H1 (cell line): ENCODE results near the gene FAM53B. TPM values are rescaled to one million over a fixed set of nuclear protein-coding genes. Genes with fewer than 3 reads are reported as not detected.

Experiments
- CTCF ChIA-PET: fragments of 300-600 bp; sonication (Branson Sonifier 250); formaldehyde crosslinking; loops from one replicate; lab custom pipeline; 2021; ENCODE audit not compliant: partially characterized antibody; lab: Charles Lee
- POLR2A ChIA-PET: fragments of 300-600 bp; sonication (Branson Sonifier 250); formaldehyde crosslinking; loops from one replicate; lab custom pipeline; 2021; ENCODE audit warnings: inconsistent platforms; ENCODE audit not compliant: partially characterized antibody; lab: Charles Lee
- DNase-seq, 2 experiments: peaks; one replicate each; pipeline versions ENCODE4 v3.0.0 to v3.0.0-alpha.2; 2010 to 2022; ENCODE audit warnings: low spot score in 2 of 2, low read depth in 1 of 2, mixed read lengths in 1 of 2
- FAIRE-seq: peaks from 2 replicates; lab custom pipeline; 2011; peaks lifted over from hg19 to GRCh38; lab: Jason Lieb, UNC
- H2AFZ ChIP-seq: 2 replicates; pipeline ENCODE4 v1.8.1; 2012; ENCODE audit warnings: low read length, inconsistent platforms
- H2AK5ac ChIP-seq: 2 replicates; pipeline ENCODE4 v1.6.1; 2013; ENCODE audit warnings: low read depth, low read length
- H2BK120ac ChIP-seq: replicated peaks from 2 replicates; pipeline ENCODE3; 2013; ENCODE audit warnings: low read depth, low read length, inconsistent platforms
- H2BK12ac ChIP-seq: 2 replicates; pipeline ENCODE4 v1.6.1; 2013; ENCODE audit warnings: low read depth, low read length
- H2BK15ac ChIP-seq: 2 replicates; pipeline ENCODE4 v1.6.1; 2013; ENCODE audit warnings: low read length
- H2BK20ac ChIP-seq: 2 replicates; pipeline ENCODE4 v1.6.1; 2013; ENCODE audit warnings: low read length
- H2BK5ac ChIP-seq: 2 replicates; pipeline ENCODE4 v1.6.1; 2013; ENCODE audit warnings: low read depth, low read length
- H3K14ac ChIP-seq: 2 replicates; pipeline ENCODE4 v1.6.1; 2013; ENCODE audit warnings: inconsistent platforms; ENCODE audit not compliant: insufficient read length
- H3K18ac ChIP-seq: 2 replicates; pipeline ENCODE4 v1.6.1; 2013; ENCODE audit warnings: low read length; ENCODE audit errors: extremely low read depth
- H3K23ac ChIP-seq: 2 replicates; pipeline ENCODE4 v1.6.1; 2013; ENCODE audit warnings: inconsistent platforms; ENCODE audit not compliant: insufficient read length
- H3K23me2 ChIP-seq: 2 replicates; pipeline ENCODE4 v1.6.1; 2013; ENCODE audit warnings: low read depth, low read length
- H3K27ac ChIP-seq: 2 replicates; pipeline ENCODE4 v1.6.1; 2011; ENCODE audit warnings: low read depth, low read length, inconsistent platforms
- H3K27me3 ChIP-seq, 4 experiments: replicated peaks in 1 of 4; 1 replicate in 1 of 4; 2 replicates in 3 of 4; pipeline versions ENCODE4 v1.6.1 to v1.8.1; 2011 to 2013; ENCODE audit warnings: low read length in 3 of 4, mild to moderate bottlenecking in 3 of 4, inconsistent platforms in 2 of 4, mixed read lengths in 2 of 4, moderate library complexity in 1 of 4; ENCODE audit not compliant: control insufficient read depth in 3 of 4, insufficient read depth in 3 of 4; ENCODE audit errors: extremely low read depth in 1 of 4
- H3K36me3 ChIP-seq, 4 experiments: 2 replicates each; pipeline versions ENCODE4 v1.6.1 to v1.8.1; 2011 to 2013; ENCODE audit warnings: mild to moderate bottlenecking in 4 of 4, low read length in 3 of 4, moderate library complexity in 2 of 4, control low read depth in 1 of 4, inconsistent platforms in 1 of 4; ENCODE audit not compliant: insufficient read depth in 4 of 4, control insufficient read depth in 2 of 4
- H3K4ac ChIP-seq: replicated peaks from 2 replicates; pipeline ENCODE3; 2013; ENCODE audit warnings: low read length, low read depth, mixed read lengths, inconsistent platforms; ENCODE audit not compliant: insufficient read length
- H3K4me1 ChIP-seq, 4 experiments: replicated peaks in 1 of 4; 1 replicate in 1 of 4; 2 replicates in 3 of 4; pipeline versions ENCODE4 v1.6.1 to v1.8.1; 2011 to 2013; ENCODE audit warnings: low read length in 3 of 4, inconsistent platforms in 2 of 4, mixed read lengths in 1 of 4; ENCODE audit not compliant: insufficient read depth in 4 of 4, control insufficient read depth in 3 of 4
- H3K4me2 ChIP-seq, 2 experiments: 2 replicates each; pipeline versions ENCODE4 v1.6.1 to v1.8.1; 2011 to 2013; ENCODE audit warnings: low read depth in 2 of 2, low read length in 2 of 2, control low read depth in 1 of 2, inconsistent platforms in 1 of 2, mild to moderate bottlenecking in 1 of 2; ENCODE audit not compliant: insufficient read depth in 1 of 2
- H3K4me3 ChIP-seq, 4 experiments: fragments of 200-600, 300-600 bp in 1 of 4; sonication (generic), shearing (Covaris generic), sonication (Bioruptor Twin) in 1 of 4; 2 replicates each; pipeline versions ENCODE4 v1.5.1 to v1.8.1; 2011 to 2016; ENCODE audit warnings: low read length in 4 of 4, low read depth in 3 of 4, control low read depth in 2 of 4, inconsistent platforms in 2 of 4, mild to moderate bottlenecking in 2 of 4, mixed read lengths in 1 of 4, moderate library complexity in 1 of 4; ENCODE audit not compliant: insufficient read depth in 2 of 4; ENCODE audit errors: extremely low read depth in 1 of 4
- H3K56ac ChIP-seq: replicated peaks from 2 replicates; pipeline ENCODE3; 2013; ENCODE audit warnings: low read depth, mild to moderate bottlenecking, mixed read lengths, low read length, inconsistent platforms; ENCODE audit not compliant: insufficient read length
- H3K79me1 ChIP-seq: 2 replicates; pipeline ENCODE4 v1.6.1; 2013; ENCODE audit warnings: low read depth, low read length, control low read depth
- H3K79me2 ChIP-seq, 2 experiments: 2 replicates each; pipeline versions ENCODE4 v1.6.1 to v1.8.1; 2012 to 2013; ENCODE audit warnings: low read length in 2 of 2, mild to moderate bottlenecking in 2 of 2, inconsistent platforms in 1 of 2; ENCODE audit not compliant: insufficient read depth in 2 of 2, control insufficient read depth in 1 of 2
- H3K9ac ChIP-seq, 4 experiments: replicated peaks in 1 of 4; 1 replicate in 1 of 4; 2 replicates in 3 of 4; pipeline versions ENCODE4 v1.6.1 to v1.8.1; 2011 to 2013; ENCODE audit warnings: low read depth in 3 of 4, low read length in 3 of 4, control low read depth in 2 of 4, mild to moderate bottlenecking in 2 of 4, moderate library complexity in 2 of 4, inconsistent platforms in 1 of 4; ENCODE audit errors: extremely low read depth in 1 of 4
- H3K9me3 ChIP-seq, 2 experiments: 2 replicates each; pipeline versions ENCODE4 v1.6.1 to v1.8.1; 2012 to 2013; ENCODE audit warnings: mild to moderate bottlenecking in 2 of 2, moderate library complexity in 2 of 2, control low read depth in 1 of 2, inconsistent platforms in 1 of 2, low read depth in 1 of 2, low read length in 1 of 2, mixed read lengths in 1 of 2; ENCODE audit not compliant: insufficient read depth in 2 of 2
- H4K20me1 ChIP-seq, 2 experiments: replicated peaks in 1 of 2; 2 replicates each; pipeline versions ENCODE3 to v1.8.1; 2011 to 2013; ENCODE audit warnings: inconsistent platforms in 2 of 2, low read length in 2 of 2, mild to moderate bottlenecking in 1 of 2; ENCODE audit not compliant: insufficient read depth in 2 of 2, control insufficient read depth in 1 of 2
- H4K5ac ChIP-seq: 2 replicates; pipeline ENCODE4 v1.6.1; 2013; ENCODE audit warnings: low read length, low read depth, mixed read lengths, inconsistent platforms; ENCODE audit not compliant: insufficient read length
- H4K8ac ChIP-seq: 2 replicates; pipeline ENCODE4 v1.8.0; 2013; ENCODE audit warnings: mild to moderate bottlenecking, moderate library complexity, low read length, inconsistent platforms; ENCODE audit not compliant: insufficient read depth; ENCODE audit errors: extremely low read depth
- H4K91ac ChIP-seq: replicated peaks from 2 replicates; pipeline ENCODE3; 2013; ENCODE audit warnings: low read length, mixed read lengths, inconsistent platforms; ENCODE audit not compliant: insufficient read length
- CTBP2 ChIP-seq: IDR thresholded peaks from 2 replicates; pipeline ENCODE4 v1.7.0; 2011; ENCODE audit warnings: borderline replicate concordance, mild to moderate bottlenecking, moderate library complexity, mixed read lengths, low read length; ENCODE audit not compliant: insufficient read depth, insufficient read length
- HDAC6 ChIP-seq: IDR thresholded peaks from one replicate; pipeline ENCODE4 v1.7.1; 2012; ENCODE audit warnings: low read depth, mild to moderate bottlenecking, inconsistent platforms, low read length, moderate library complexity
- JUND ChIP-seq: IDR thresholded peaks from 2 replicates; pipeline ENCODE4 v1.6.1; 2011; ENCODE audit warnings: mild to moderate bottlenecking, improper control_type of control experiment, low read length
- KDM1A ChIP-seq: fragments of 200-600, 300-600 bp; sonication (generic); IDR thresholded peaks from 2 replicates; pipeline ENCODE4 v1.7.1; 2016; ENCODE audit warnings: mild to moderate bottlenecking, low read length, borderline replicate concordance
- MAFK ChIP-seq: IDR thresholded peaks from 2 replicates; pipeline ENCODE4 v1.6.1; 2012; ENCODE audit warnings: low read depth, mild to moderate bottlenecking, improper control_type of control experiment, low read length
- MAX ChIP-seq: IDR thresholded peaks from 2 replicates; pipeline ENCODE4 v1.6.1; 2012; ENCODE audit warnings: inconsistent platforms
- POLR2A ChIP-seq, 2 experiments: IDR thresholded peaks; 1 replicate in 1 of 2; 2 replicates in 1 of 2; pipeline ENCODE4 v1.6.1; 2011; ENCODE audit warnings: low read depth in 2 of 2, low read length in 2 of 2, mild to moderate bottlenecking in 2 of 2; ENCODE audit errors: control extremely low read depth in 1 of 2
- RXRA ChIP-seq: IDR thresholded peaks from 2 replicates; pipeline ENCODE4 v1.6.1; 2011; ENCODE audit warnings: low read depth, mild to moderate bottlenecking, low read length, moderate library complexity; ENCODE audit not compliant: insufficient read depth
- SRF ChIP-seq: IDR thresholded peaks from 2 replicates; pipeline ENCODE4 v1.6.1; 2011; ENCODE audit warnings: mild to moderate bottlenecking, low read depth, low read length, moderate library complexity
- TAF1 ChIP-seq: IDR thresholded peaks from 2 replicates; pipeline ENCODE4 v1.6.1; 2011; ENCODE audit warnings: mild to moderate bottlenecking, low read depth, low read length
- TCF12 ChIP-seq: IDR thresholded peaks from 2 replicates; pipeline ENCODE4 v1.6.1; 2011; ENCODE audit warnings: low read depth, mild to moderate bottlenecking, low read length
- ZNF274 ChIP-seq: IDR thresholded peaks from 2 replicates; pipeline ENCODE4 v1.7.0; 2012; ENCODE audit warnings: low read length, borderline replicate concordance; ENCODE audit errors: extremely low read depth
- WGBS, 2 experiments: shearing (Covaris generic) in 1 of 2; methylation state at CpG; one replicate each; pipeline versions ENCODE4 v1.1.6 to v1.1.7; 2013 to 2015; ENCODE audit warnings: low lambda C conversion rate in 2 of 2, mixed read lengths in 2 of 2, inconsistent platforms in 1 of 2, low coverage in 1 of 2, missing lambda C conversion rate in 1 of 2; ENCODE audit not compliant: insufficient replicate concordance in 2 of 2, insufficient coverage in 1 of 2, insufficient read length in 1 of 2; ENCODE audit errors: extremely low coverage in 1 of 2, missing lambda C conversion rate in 1 of 2; 5-methylcytosine and 5-hydroxymethylcytosine counted together
- polyA plus RNA-seq, 7 experiments: library from polyadenylated mRNA; depleted of rRNA in 3 of 7; stranded (reverse) in 5 of 7; unstranded in 2 of 7; fragments of >200 nt in 5 of 7; fragments of 200-250 nt in 2 of 7; gene quantifications; 1 replicate in 5 of 7; 2 replicates in 1 of 7; 4 replicates in 1 of 7; pipeline versions ENCODE4 v1.2.1 to v1.2.3, GENCODE V29; 2011 to 2013; ENCODE audit warnings: missing spikeins in 2 of 7, mixed read lengths in 2 of 7
- total RNA-seq: library from RNA; stranded (reverse); fragmentation: NEBNext Ultra II Directional; extraction: Animal tissue kit (Norgen Biotek cat#: 25700); gene quantifications from 2 replicates; pipeline ENCODE4 v1.2.1, GENCODE V29; 2021

The FAM53B gene
- total and polyA plus RNA-seq, 2 of the 8 experiments (the other 6 are each of a cell fraction or from before 2014, with no cell fraction given), result 5.3 to 14.4 TPM

GRCh38 chr10:124670849-124671248 is 73.3 kb downstream of the FAM53B start:
- TF ChIP-seq MAFK (no peak), CTBP2 (no peak), KDM1A (no peak), SRF (no peak), POLR2A (IDR thresholded peaks at IDR 0.05; ENCODE audit: control extremely low read depth in 1 of 2, low read depth in 2 of 2, low read length in 2 of 2) (no peak), ZNF274 (no peak), JUND (no peak), TCF12 (no peak), RXRA (no peak), HDAC6 (no peak), MAX (no peak), TAF1 (no peak)
- H4K20me1 ChIP-seq, result peaks cover 3 to 8% of the 10 kb centered on the region in 2 experiments

More at GRCh38 chr10:124670849-124671248, 73.3 kb downstream of the FAM53B start:
- H3K56ac ChIP-seq, result no peak overlapping the region
- H3K4me1 ChIP-seq, result peaks cover 0 to 8% (median 2%) of the 10 kb centered on the region in 4 experiments; a peak in 4 of 7 replicates
- no peak overlapping the region for H2BK20ac ChIP-seq
- H3K79me2 ChIP-seq, result no peaks in the 10 kb centered on the region
- 95% methylated on average over 13 of the region's 13 CpGs; no CpG with 5 or more reads in 1 of the 2 experiments for WGBS, 2 experiments
- no peaks in the 10 kb centered on the region for H3K36me3 ChIP-seq
- no peaks in the 10 kb centered on the region for H3K27me3 ChIP-seq
- peaks cover 9% of the 10 kb centered on the region for H3K79me1 ChIP-seq
- H2AK5ac ChIP-seq, result 0 out of 2 replicates have a peak overlapping the region, but pooled peaks have one; percentile 48
- no peak for DNase-seq
- ChIA-PET CTCF (interaction anchor here (0.7 to 3.5 kb wide), 25 partner anchors 7 to 165 kb away, joined by 3 to 18 read pairs (median 4); no protein-coding TSS in a partner anchor), POLR2A (no interaction called here)
- no peak overlapping the region for H2AFZ ChIP-seq
- H3K23me2 ChIP-seq, result no peaks in the 10 kb centered on the region
- H3K4ac ChIP-seq, result no peak overlapping the region
- H3K27ac ChIP-seq, result no peak overlapping the region
- 0 out of 2 replicates have a peak overlapping the region, but pooled peaks have one; percentile 21 for H2BK5ac ChIP-seq
- H3K23ac ChIP-seq, result no peak overlapping the region
- no peak overlapping the region for H4K91ac ChIP-seq
- no peak overlapping the region for H3K9ac ChIP-seq
- no peak overlapping the region; the same call in 1 of the 2 replicates for H3K18ac ChIP-seq
- H2BK15ac ChIP-seq, result no peak overlapping the region
- H3K4me3 ChIP-seq, result no peak overlapping the region
- no peak overlapping the region for H4K5ac ChIP-seq
- H4K8ac ChIP-seq, result no peak overlapping the region
- no peak overlapping the region for H3K4me2 ChIP-seq
- H2BK120ac ChIP-seq, result no peak overlapping the region
- no peak overlapping the region for H3K14ac ChIP-seq
- H2BK12ac ChIP-seq, result no peak overlapping the region
- no peak for FAIRE-seq
- H3K9me3 ChIP-seq, result no peaks in the 10 kb centered on the region
